ENCODE results near the gene ART1. TPM values are rescaled to one million over a fixed set of nuclear protein-coding genes. Genes with fewer than 3 reads are reported as not detected.

The ART1 gene
- total and polyA plus RNA-seq, 2 of the 4 experiments (the other 2 are of a cell fraction): not detected

DNA sequence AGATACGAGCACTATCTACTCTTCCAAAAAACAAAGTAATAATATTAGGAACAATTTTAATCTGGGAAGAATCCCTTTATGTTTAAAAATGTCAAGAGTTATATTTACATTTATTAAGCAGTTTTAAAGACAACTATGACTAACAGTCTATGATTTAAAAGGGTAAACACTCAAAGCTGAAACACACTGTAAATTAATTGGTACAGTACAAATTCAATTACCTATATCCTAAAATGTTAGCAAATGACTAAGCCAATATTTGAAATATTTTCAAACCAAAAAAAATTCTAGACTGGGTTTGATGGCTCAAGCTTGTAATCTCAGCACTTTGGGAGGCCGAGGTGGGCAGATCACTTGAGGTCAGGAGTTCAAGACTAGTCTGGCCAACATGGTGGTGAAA, 62.2 kb downstream of the ART1 start:
- Histone ChIP-seq H2AK5ac (ENCODE audit: low read depth, low read length) (no peak overlapping the region), H3K14ac (replicated peaks; ENCODE audit: low read depth, low read length) (no peak overlapping the region), H2BK15ac (ENCODE audit: low read depth, low read length) (no peak overlapping the region), H3K79me1 (ENCODE audit: low read depth in 1 of 2, low read length in 2 of 2) (peaks cover 24 to 39% of the 10 kb centered on the region in 2 experiments), H2BK120ac (ENCODE audit: low read depth, low read length) (no peak overlapping the region), H2BK5ac (ENCODE audit: low read depth, low read length, poor library complexity, severe bottlenecking) (no peak overlapping the region), H3K27ac (ENCODE audit: insufficient read depth, low read length) (peak overlapping the region; percentile 59; the same call in 1 of the 2 replicates), H2BK20ac (ENCODE audit: low read depth, low read length) (no peak overlapping the region), H3K9me3 (ENCODE audit: control insufficient read depth, insufficient read depth, low read length) (no peaks in the 10 kb centered on the region), H3K18ac (ENCODE audit: low read depth, low read length) (no peak overlapping the region), H3K4me3 (ENCODE audit: insufficient read depth, low read depth, low read length) (no peak overlapping the region), H3K36me3 (ENCODE audit: control insufficient read depth, insufficient read depth, low read length) (peaks cover 23% of the 10 kb centered on the region), H4K20me1 (ENCODE audit: insufficient read depth, low read length) (peaks cover 8% of the 10 kb centered on the region; the same call in 1 of the 2 replicates), H2AFZ (replicated peaks; ENCODE audit: low read length, poor library complexity) (no peak overlapping the region), H3K23ac (ENCODE audit: low read depth, low read length) (no peak overlapping the region), H4K8ac (ENCODE audit: low read depth in 2 of 2, low read length in 2 of 2) (no peak overlapping the region; a peak in 1 of 4 replicates), H4K91ac (ENCODE audit: insufficient read depth, low read depth, low read length) (no peak overlapping the region), H3K9ac (ENCODE audit: low read depth, low read length) (no peak overlapping the region), H3K4ac (ENCODE audit: low read depth, low read length) (no peak overlapping the region), H2AK9ac (replicated peaks; ENCODE audit: low read depth, low read length, poor library complexity) (no peak overlapping the region), H3K4me1 (ENCODE audit: control insufficient read depth, insufficient read depth, low read length) (peaks cover 7% of the 10 kb centered on the region), H3K27me3 (ENCODE audit: control insufficient read depth, insufficient read depth, low read length) (no peaks in the 10 kb centered on the region), H3K4me2 (ENCODE audit: low read depth, low read length) (no peak overlapping the region), H4K5ac (ENCODE audit: low read depth, low read length) (no peak overlapping the region), H3K56ac (ENCODE audit: extremely low read depth, insufficient read depth, low read length) (no peak overlapping the region), H3K9me1 (ENCODE audit: insufficient read depth, low read length) (peaks cover 3% of the 10 kb centered on the region; the same call in 1 of the 2 replicates)
- POLR2A ChIA-PET (ENCODE audit: unreplicated experiment): no interaction called here
- BruUV-seq (replicated peaks): no TSS peak
- CTCF ChIA-PET: no interaction called here
- in situ Hi-C loops (cut with MboI; ENCODE audit: low sequenced_read_pairs): no loop called here
- WGBS, 2 experiments (ENCODE audit: extremely low coverage in 2 of 2, insufficient read length in 1 of 2): no CpG with 5 or more reads among the region's 2 CpGs
- ATAC-seq (ENCODE audit: low read depth) (peak; percentile 30), DNase-seq (no peak)
- dilution Hi-C loops (cut with HindIII; ENCODE audit: low sequenced_read_pairs, unreplicated experiment): no loop called here
- TF ChIP-seq RCOR1 (IDR thresholded peaks at IDR 0.05; ENCODE audit: insufficient replicate concordance, low read length) (no peak), NFE2L2 (IDR thresholded peaks at IDR 0.05; ENCODE audit: low read depth, low read length) (no peak), CEBPB (IDR thresholded peaks at IDR 0.05; ENCODE audit: low read depth, low read length) (no peak), MAZ (IDR thresholded peaks at IDR 0.05; ENCODE audit: borderline replicate concordance, low read depth, low read length) (no peak), MXI1 (IDR thresholded peaks at IDR 0.05; ENCODE audit: borderline replicate concordance, low read depth, low read length) (no peak), POLR2A (IDR thresholded peaks at IDR 0.05; ENCODE audit: low read depth, low read length) (no peak), SMC3 (IDR thresholded peaks at IDR 0.05; ENCODE audit: low read depth, low read length) (no peak), RAD21 (IDR thresholded peaks at IDR 0.05; ENCODE audit: low read length) (no peak), BHLHE40 (IDR thresholded peaks at IDR 0.05; ENCODE audit: low read depth, low read length) (no peak), CHD1 (IDR thresholded peaks at IDR 0.05; ENCODE audit: low read depth, low read length) (no peak)
- TF ChIP-seq, protein P1, sequence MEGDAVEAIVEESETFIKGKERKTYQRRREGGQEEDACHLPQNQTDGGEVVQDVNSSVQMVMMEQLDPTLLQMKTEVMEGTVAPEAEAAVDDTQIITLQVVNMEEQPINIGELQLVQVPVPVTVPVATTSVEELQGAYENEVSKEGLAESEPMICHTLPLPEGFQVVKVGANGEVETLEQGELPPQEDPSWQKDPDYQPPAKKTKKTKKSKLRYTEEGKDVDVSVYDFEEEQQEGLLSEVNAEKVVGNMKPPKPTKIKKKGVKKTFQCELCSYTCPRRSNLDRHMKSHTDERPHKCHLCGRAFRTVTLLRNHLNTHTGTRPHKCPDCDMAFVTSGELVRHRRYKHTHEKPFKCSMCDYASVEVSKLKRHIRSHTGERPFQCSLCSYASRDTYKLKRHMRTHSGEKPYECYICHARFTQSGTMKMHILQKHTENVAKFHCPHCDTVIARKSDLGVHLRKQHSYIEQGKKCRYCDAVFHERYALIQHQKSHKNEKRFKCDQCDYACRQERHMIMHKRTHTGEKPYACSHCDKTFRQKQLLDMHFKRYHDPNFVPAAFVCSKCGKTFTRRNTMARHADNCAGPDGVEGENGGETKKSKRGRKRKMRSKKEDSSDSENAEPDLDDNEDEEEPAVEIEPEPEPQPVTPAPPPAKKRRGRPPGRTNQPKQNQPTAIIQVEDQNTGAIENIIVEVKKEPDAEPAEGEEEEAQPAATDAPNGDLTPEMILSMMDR (conservative IDR thresholded peaks at IDR 0.05; ENCODE audit: low read depth, low read length): no peak
- intact Hi-C loops (cut with micrococcal nuclease): loop anchor here (10.0 kb wide), 1 partner anchor 368 kb away; no protein-coding TSS in a partner anchor

Data from IMR-90 (cell line).